Upper lobe of right lung (tissue), 1 donor: ENCODE data around the gene PACRG. TPM values are rescaled to one million over a fixed set of nuclear protein-coding genes. Genes with fewer than 3 reads are reported as not detected.

Experiments
- ATAC-seq: fragments of 200-7000 bp; cut with Tn5 transposase; one replicate; pipeline ENCODE4 v1.9.1; 2020; ENCODE audit warnings: mild to moderate bottlenecking, moderate library complexity
- DNase-seq: peaks from one replicate; pipeline ENCODE4 v3.0.0-alpha.2; 2020
- H3K27ac ChIP-seq: fragments of 200-600 bp; one replicate; pipeline ENCODE4 v1.8.0; 2022
- H3K27me3 ChIP-seq: fragments of 200-600 bp; one replicate; pipeline ENCODE4 v1.8.0; 2022; ENCODE audit warnings: mild to moderate bottlenecking
- H3K36me3 ChIP-seq: fragments of 200-600 bp; one replicate; pipeline ENCODE4 v1.8.0; 2022
- H3K4me1 ChIP-seq: fragments of 200-600 bp; one replicate; pipeline ENCODE4 v1.8.0; 2022
- H3K4me3 ChIP-seq: fragments of 200-600 bp; one replicate; pipeline ENCODE4 v1.8.0; 2022; ENCODE audit warnings: mild to moderate bottlenecking
- H3K9me3 ChIP-seq: fragments of 200-600 bp; one replicate; pipeline ENCODE4 v1.8.0; 2022
- intact Hi-C: fragments of 100-400 bp; cut with DNase I; formaldehyde crosslinking; loops from one replicate; pipeline ENCODE4 v1.11.0; 2022
- total RNA-seq: library from RNA; stranded (reverse); fragmentation: NEBNext Ultra II Directional; extraction: Animal tissue kit (Norgen Biotek cat#: 25700); gene quantifications from one replicate; pipeline ENCODE4 v1.2.1, GENCODE V29; 2021
- TF ChIP-seq, protein P1 (sequence below): fragments of 200-600 bp; IDR thresholded peaks from one replicate; pipeline ENCODE4 v1.8.0; 2022; ENCODE audit warnings: antibody characterized with exemption
- donor health status: DM: no; HTN: yes; CAD: no; lungs with severe emphysema.

Gene PACRG
- total RNA-seq, 1 donor from 2014 or later, result 1.5 TPM

DNA sequence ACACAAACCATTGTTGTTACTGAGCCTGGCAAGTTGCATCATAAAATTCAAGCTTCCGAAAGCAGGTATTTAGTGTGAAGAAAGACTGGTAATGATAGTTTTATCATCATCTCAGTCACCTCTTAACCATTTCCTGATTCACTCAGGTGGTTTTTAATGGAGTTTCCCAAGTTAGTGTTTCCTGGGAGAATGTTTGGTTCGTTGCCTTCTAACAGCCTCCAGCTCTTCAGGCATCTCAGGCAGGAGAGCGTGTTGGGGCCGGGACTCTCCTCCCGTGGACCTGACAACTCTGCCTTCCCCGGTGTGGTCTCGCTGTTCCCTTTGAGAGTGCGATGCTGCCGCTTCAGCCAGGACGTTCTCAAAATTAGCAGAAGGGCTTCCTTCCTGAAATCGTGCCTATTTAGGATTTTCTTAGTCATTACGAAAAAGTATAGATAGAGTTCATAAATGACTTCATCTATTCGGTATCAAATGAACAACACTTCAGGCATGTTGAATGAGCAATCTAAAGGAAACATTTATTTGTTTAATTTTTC is 581.8 kb downstream of the PACRG start:
- intact Hi-C loops, result no loop called here
- H3K4me1 ChIP-seq, result no peaks in the 10 kb centered on the region
- no peaks in the 10 kb centered on the region for H3K36me3 ChIP-seq
- H3K9me3 ChIP-seq, result no peaks in the 10 kb centered on the region
- H3K27me3 ChIP-seq, result no peaks in the 10 kb centered on the region
- H3K4me3 ChIP-seq, result no peak overlapping the region
- TF ChIP-seq, protein P1, sequence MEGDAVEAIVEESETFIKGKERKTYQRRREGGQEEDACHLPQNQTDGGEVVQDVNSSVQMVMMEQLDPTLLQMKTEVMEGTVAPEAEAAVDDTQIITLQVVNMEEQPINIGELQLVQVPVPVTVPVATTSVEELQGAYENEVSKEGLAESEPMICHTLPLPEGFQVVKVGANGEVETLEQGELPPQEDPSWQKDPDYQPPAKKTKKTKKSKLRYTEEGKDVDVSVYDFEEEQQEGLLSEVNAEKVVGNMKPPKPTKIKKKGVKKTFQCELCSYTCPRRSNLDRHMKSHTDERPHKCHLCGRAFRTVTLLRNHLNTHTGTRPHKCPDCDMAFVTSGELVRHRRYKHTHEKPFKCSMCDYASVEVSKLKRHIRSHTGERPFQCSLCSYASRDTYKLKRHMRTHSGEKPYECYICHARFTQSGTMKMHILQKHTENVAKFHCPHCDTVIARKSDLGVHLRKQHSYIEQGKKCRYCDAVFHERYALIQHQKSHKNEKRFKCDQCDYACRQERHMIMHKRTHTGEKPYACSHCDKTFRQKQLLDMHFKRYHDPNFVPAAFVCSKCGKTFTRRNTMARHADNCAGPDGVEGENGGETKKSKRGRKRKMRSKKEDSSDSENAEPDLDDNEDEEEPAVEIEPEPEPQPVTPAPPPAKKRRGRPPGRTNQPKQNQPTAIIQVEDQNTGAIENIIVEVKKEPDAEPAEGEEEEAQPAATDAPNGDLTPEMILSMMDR, result no peak
- no peak overlapping the region for H3K27ac ChIP-seq
- DNase-seq (no peak), ATAC-seq (no peak)

DNA sequence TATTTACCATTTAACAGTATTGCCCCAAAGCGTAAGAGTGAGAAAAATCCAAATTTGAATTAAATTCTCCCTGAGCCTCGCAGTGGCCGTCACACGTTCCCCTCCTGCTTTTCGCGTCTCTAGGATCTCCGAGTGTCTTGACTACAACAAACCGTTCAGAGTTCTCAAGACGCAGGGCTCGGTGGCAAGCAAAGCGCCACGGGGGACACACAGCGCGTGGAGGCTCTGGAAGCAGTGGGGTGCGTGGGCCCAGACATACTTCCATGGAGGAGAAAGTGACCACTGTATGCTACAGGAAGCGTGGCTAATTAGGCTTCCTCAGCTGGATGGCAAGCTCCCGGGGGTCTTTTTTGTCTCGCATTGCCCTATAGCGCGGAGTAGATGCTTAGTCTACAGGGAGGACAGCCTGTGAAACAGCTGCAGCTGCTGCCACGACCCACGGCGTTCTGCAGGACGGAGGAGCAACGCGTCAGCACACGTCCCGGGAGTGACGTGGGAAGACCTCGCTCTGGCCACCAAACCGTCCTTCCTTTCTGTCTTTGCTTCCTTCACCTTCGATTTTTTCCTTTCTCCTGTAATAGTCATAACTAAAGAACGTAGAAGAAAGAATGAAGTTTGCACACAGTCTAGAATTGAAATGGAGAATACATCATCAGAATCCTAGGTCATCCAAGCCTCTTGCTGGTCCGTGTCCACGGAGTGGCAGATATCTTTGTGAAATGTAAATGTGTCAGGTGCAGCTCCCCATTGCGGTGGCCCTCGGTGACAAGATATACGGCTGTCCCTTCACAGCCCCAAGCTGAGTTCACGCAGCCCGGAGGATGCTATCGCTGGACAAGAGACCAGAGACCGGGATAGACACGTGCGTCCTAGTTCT is 582.6 kb downstream of the PACRG start:
- ATAC-seq (no peak), DNase-seq (no peak)
- Histone ChIP-seq H3K9me3 (no peaks in the 10 kb centered on the region), H3K36me3 (no peaks in the 10 kb centered on the region), H3K27ac (no peak overlapping the region), H3K4me3 (no peak overlapping the region), H3K27me3 (no peaks in the 10 kb centered on the region), H3K4me1 (no peaks in the 10 kb centered on the region)
- TF ChIP-seq, protein P1, result no peak
- intact Hi-C loops, result no loop called here

DNA sequence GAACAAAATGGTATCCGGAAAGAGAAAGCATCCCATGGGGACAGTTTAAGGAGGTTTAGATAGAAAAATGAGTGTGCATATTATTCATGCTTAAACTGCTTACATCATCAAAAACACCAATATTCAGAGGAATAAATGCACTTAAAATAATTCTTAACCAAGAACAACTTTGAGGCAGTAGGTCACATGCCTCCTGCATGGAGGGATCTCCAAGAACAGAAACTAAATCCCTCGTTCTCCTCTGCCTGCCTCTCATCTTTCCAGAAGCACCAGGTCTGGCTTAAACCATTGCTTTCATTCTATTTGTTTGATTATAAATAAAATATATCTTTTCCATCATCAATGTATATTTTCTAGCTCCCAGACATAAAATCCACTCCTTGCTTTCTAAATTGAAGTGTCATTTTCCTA is 583.2 kb downstream of the PACRG start:
- H3K36me3 ChIP-seq, result no peaks in the 10 kb centered on the region
- H3K27me3 ChIP-seq, result no peaks in the 10 kb centered on the region
- ATAC-seq (no peak), DNase-seq (no peak)
- intact Hi-C loops, result no loop called here
- H3K27ac ChIP-seq, result no peak overlapping the region
- no peaks in the 10 kb centered on the region for H3K4me1 ChIP-seq
- no peak overlapping the region for H3K4me3 ChIP-seq
- H3K9me3 ChIP-seq, result no peaks in the 10 kb centered on the region
- TF ChIP-seq, protein P1, result no peak

DNA sequence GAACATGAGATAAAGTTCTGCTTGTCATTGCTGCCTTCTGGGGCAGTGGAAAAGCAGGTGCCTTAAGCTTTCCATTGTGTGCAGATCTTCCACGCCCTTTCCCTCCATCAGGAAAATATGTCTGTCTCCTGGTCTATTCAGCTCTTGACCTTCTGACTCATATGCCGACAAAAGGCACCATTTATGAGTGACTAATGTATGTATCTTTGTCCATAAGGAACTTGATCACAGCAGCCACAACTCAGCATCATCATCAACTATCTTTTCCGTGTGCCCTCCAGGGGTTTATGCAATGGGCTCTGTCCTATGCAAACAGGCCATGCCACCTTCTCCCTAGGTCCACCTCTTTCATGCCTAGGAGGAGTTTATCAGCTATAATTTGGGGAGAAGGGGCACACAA is 584.1 kb downstream of the PACRG start:
- Histone ChIP-seq H3K4me1 (no peaks in the 10 kb centered on the region), H3K9me3 (no peaks in the 10 kb centered on the region), H3K27ac (no peak overlapping the region), H3K36me3 (no peaks in the 10 kb centered on the region), H3K27me3 (no peaks in the 10 kb centered on the region), H3K4me3 (no peak overlapping the region)
- TF ChIP-seq, protein P1, result no peak
- DNase-seq (no peak), ATAC-seq (no peak)
- intact Hi-C loops, result no loop called here

DNA sequence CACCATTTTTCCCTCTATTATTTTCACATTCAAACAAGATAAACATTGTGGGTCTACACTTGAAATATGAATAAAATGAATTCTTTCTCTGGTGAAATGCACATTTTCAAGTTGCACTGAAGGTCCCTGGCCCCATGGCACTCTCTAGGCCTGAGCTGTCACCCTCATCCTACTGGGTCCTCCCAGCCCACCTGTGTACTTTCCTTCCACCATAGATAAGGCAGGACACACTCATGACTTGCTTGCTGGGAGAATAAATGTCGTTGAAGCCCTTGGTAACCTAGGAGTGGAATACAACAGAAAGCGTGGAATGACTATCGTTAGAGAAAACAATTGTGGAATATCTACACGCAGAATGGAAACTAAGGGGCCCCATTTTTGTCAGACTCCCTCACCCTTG is 585.8 kb downstream of the PACRG start:
- no peak for DNase-seq
- H3K9me3 ChIP-seq, result no peaks in the 10 kb centered on the region
- no peaks in the 10 kb centered on the region for H3K27me3 ChIP-seq
- no peak overlapping the region for H3K4me3 ChIP-seq
- no peak for ATAC-seq
- H3K27ac ChIP-seq, result no peak overlapping the region
- intact Hi-C loops, result no loop called here
- TF ChIP-seq, protein P1, result no peak
- no peaks in the 10 kb centered on the region for H3K36me3 ChIP-seq
- H3K4me1 ChIP-seq, result no peaks in the 10 kb centered on the region
